Right renal pelvis (tissue), 4 donors: ENCODE results near the gene GPRIN2. TPM values are rescaled to one million over a fixed set of nuclear protein-coding genes. Genes with fewer than 3 reads are reported as not detected.
"Not testable (repeated sequence)": the region's sequence is repeated elsewhere in the genome, so short reads cannot be mapped to it uniquely, and the experiment has no call there.

ENCODE experiments used
- DNase-seq, 4 donors: peaks; one replicate each; pipeline ENCODE4 v3.0.0-alpha.2; 2013; ENCODE audit warnings: low read depth in 4 of 4, low spot score in 3 of 4, missing footprints in 1 of 4
- polyA plus RNA-seq, 4 donors: library from polyadenylated mRNA; unstranded; fragments of 120-200 nt; gene quantifications; one replicate each; pipeline ENCODE4 v1.2.1, GENCODE V29; 2013; ENCODE audit not compliant: insufficient read length in 4 of 4

Gene GPRIN2
- polyA plus RNA-seq, result 1 to 10 TPM; 3.2 to 7.4 (median 4.6) TPM

GRCh38 chr10:46556515-46557318 lies at the start of gene GPRIN2:
Gene GPRIN2 (minus strand): TSS chr10:46556658. CDS start chr10:46550736, 5,922 bp downstream.
- no peak for DNase-seq

- not testable (repeated sequence) for DNase-seq
These were observed 44.1 kb upstream of the GPRIN2 start for GRCh38 chr10:46600516-46600915.

GRCh38 chr10:46597616-46598246 lies 41.3 kb upstream of the GPRIN2 start:
- not testable (repeated sequence) for DNase-seq

- not testable (repeated sequence) for DNase-seq
These were observed 40.1 kb upstream of the GPRIN2 start for GRCh38 chr10:46596570-46596969.

- DNase-seq, result not testable (repeated sequence)
These were observed 38.1 kb upstream of the GPRIN2 start for GRCh38 chr10:46594453-46595063.

DNA sequence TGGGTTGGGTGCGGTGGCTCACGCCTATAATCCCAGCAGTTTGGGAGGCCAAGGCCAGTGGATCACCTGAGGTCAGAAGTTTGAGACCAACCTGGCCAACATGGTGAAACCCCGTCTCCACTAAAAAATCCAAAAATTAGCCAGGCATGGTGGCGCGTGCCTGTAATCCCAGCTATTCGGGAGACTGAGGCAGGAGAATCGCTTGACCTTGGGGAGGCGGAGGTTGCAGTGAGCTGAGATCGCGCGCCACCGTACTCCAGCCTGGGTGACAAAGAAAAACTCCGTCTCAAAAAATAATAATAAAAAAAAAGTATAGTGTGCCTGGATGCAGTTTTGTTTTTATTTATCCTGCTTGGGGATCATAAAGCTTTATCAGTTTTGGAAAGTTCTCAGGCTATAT lies 36.8 kb upstream of the GPRIN2 start:
- not testable (repeated sequence) for DNase-seq

DNA sequence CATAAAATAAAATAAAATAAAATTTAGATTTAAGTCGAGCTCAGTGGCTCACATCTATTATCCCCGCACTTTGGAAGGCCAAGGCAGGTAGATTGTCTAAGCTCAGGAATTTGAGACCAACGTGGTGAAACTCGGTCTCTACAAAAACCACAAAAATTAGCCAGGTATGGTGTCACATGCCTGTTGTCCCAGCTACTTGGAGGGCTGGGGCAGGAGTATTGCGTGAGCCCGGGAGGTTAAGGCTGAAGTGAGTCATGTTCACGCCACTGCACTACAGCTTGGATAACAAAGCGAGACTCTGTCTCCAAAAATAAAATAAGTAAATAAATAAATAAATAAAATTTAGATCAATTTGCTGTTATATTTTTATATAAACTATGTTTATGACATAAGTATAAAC lies 34.6 kb upstream of the GPRIN2 start:
- DNase-seq, result not testable (repeated sequence)

DNA sequence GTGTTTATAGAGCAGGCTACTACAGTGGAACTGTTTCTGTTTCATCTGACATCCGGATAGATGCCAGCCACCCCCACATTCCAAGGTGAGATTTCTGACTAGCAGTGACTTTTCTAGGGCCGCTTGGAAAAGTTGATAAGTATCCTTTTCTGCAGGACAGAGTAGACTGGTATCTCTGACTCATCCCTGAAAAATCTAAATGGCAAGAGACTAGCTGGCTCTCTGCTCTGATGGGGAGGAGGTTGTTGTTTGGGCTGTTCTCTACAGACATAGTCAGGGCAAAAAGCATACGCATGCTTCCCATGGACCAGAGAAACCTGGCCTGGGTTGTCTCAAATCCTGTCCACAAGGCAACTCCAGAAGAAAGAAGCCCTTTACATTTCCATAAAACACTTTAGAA lies 33.1 kb upstream of the GPRIN2 start:
- not testable (repeated sequence) for DNase-seq

- not testable (repeated sequence) for DNase-seq
These were observed 31.8 kb upstream of the GPRIN2 start for GRCh38 chr10:46588221-46588620.

DNA sequence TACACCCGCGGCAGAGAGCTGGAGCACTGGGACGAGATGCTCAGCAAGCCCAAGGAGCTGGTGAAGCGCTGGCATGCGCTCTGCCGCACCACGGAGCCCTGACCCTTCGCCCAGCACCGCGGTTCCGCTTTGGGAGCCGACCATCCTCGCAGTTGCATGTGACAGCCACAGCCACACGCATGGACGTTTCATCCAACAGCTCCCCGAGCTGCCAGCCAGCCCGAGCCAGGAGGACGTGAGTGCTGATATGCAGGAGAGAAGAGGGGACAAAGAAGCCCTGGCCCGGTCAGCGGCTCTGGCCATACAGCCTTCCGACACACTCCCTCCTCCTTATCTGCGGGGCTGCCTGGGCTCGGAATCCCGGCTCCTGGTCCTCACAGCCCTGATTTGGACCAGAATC lies 31.1 kb upstream of the GPRIN2 start:
- DNase-seq, result not testable (repeated sequence)

- DNase-seq, result not testable (repeated sequence)
These were observed 28.8 kb upstream of the GPRIN2 start for GRCh38 chr10:46585246-46585645.

- not testable (repeated sequence) for DNase-seq
These were observed 27.7 kb upstream of the GPRIN2 start for GRCh38 chr10:46584196-46584595.

DNA sequence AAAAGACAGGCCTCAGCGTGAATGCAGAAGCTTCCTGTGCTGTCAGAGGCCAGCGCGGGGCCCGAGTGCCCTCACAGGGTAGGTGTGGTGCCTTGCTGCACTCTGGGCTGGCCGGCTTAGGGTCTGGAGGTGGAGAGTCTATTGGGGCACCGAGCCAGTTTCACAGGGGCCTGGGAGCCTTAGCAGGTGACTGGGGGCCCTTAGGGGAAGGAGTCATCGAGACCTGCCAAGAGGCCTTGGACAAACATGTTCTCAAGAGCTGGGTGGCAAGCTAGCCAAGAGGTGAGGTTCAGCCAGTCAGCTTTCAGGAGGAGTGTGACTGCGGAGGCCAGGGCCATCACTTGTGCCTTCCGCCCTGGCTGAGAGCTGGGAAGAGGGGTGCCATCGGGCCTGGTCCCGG lies 26.1 kb upstream of the GPRIN2 start:
- DNase-seq, result not testable (repeated sequence)

DNA sequence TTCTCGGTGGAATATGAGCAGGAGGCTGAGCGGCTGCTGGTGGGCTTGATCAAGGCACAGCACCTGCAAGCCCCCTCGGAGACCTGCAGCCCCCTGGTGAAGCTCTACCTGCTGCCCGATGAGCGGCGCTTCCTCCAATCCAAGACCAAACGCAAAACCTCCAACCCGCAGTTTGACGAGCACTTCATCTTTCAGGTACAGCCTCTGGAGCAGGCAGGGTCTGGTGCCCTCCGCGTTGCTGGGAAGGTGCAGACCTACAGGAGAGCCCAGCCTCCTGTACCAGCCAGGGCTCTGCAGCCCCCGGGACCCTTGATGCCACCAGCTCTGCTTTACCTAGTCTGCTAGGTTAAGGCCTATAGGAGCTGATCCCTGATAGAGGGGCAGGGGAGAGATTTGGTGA lies 25.5 kb upstream of the GPRIN2 start:
- not testable (repeated sequence) for DNase-seq

DNA sequence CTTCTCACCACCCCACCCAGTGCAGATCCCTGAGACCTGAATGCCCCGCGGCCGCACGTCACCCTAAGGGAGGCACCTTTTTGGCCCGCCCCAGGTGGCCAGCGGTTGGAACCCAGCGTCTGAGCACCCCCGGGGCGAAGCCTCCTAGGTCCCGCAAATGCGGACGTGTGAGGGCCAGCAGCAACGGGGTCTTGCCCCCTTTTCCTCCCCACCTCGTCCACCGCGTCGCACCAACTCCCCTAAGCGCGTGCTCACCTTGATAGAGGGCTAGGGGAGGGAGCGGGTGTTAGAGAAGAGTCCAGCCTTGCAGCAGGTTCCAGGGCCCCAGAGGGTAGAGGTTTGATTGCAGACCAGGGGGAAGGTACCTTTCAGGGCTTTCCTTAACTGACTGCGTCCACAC lies 22.9 kb upstream of the GPRIN2 start:
- not testable (repeated sequence) for DNase-seq

- DNase-seq, result not testable (repeated sequence)
These were observed 22.2 kb upstream of the GPRIN2 start, which contains the start of gene SYT15 for GRCh38 chr10:46578474-46579178. Gene SYT15 (plus strand): TSS chr10:46579128. CDS start chr10:46579169, 41 bp downstream.

DNA sequence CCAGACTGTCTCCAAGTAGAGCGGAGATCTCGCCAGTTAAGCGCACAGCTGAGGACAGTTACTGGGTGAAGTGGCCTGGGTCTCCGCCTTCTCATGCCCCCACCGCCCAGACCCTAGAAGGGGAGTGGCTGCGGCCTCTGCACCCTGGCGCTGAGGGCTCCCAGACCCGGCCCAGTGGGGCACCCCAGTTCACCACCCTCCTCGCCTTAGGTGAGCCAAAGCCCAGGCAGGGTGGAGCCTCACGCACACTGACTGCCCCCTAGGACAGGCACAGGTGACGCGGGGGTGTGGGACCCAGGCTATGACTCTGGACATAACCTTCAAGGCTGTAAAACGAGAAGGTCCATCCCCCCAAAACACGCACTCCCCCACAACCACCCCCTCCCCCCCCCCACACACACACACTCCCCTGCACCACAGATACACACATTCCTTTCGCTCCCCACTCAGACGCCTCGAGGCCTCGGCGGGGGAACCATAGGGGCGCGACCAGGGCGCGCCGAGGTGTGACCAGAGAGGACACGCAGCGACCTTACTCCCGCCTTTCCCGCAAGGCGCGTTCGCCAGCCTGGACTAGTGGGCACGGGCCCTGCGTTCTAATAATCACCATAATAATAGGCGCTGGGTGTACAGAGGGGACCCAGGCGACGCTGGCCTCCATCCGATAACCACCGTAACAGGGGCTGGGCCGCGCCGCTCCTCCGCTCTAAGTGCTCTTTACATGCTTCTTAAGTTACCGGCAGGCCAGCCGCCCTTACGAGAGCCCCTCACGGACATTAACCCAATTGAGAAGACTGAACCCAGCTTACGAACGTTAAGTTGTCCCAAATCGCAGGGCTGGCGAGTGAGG lies 21.4 kb upstream of the GPRIN2 start:
- not testable (repeated sequence) for DNase-seq

- not testable (repeated sequence) for DNase-seq
These were observed 17.4 kb upstream of the GPRIN2 start for GRCh38 chr10:46573884-46574283.

GRCh38 chr10:46573314-46573713 lies 16.9 kb upstream of the GPRIN2 start:
- not testable (repeated sequence) for DNase-seq

- not testable (repeated sequence) for DNase-seq
These were observed 16.3 kb upstream of the GPRIN2 start for GRCh38 chr10:46572765-46573164.
